ENCODE measurements around the gene FBXL12. TPM values are rescaled to one million over a fixed set of nuclear protein-coding genes. Genes with fewer than 3 reads are reported as not detected.
"Not testable (repeated sequence)": the region's sequence is repeated elsewhere in the genome, so short reads cannot be mapped to it uniquely, and the experiment has no call there.

Gene FBXL12
- total and polyA plus RNA-seq, 2 experiments from 2014 or later, result 23.5 to 25.4 TPM

DNA sequence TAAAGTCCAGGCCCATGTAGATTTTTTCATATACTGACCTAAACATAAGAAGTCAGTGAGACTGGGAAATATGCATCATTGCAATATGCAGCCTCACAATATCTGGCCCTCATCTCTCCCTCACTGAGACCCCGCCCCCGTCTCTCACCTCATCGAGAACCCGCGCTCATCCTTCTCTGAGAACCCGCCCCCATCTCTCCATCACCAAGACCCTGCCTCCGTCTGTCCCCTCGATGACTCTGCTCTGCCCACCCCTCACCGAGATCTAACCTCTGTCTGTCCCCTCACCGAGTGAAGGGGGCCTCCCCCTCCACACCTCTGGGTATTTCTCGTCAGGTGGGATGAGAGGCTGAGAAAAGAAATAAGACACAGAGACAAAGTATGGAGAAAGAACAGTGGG, 29.8 kb downstream of the FBXL12 start (continued):
- TF ChIP-seq, protein P1, sequence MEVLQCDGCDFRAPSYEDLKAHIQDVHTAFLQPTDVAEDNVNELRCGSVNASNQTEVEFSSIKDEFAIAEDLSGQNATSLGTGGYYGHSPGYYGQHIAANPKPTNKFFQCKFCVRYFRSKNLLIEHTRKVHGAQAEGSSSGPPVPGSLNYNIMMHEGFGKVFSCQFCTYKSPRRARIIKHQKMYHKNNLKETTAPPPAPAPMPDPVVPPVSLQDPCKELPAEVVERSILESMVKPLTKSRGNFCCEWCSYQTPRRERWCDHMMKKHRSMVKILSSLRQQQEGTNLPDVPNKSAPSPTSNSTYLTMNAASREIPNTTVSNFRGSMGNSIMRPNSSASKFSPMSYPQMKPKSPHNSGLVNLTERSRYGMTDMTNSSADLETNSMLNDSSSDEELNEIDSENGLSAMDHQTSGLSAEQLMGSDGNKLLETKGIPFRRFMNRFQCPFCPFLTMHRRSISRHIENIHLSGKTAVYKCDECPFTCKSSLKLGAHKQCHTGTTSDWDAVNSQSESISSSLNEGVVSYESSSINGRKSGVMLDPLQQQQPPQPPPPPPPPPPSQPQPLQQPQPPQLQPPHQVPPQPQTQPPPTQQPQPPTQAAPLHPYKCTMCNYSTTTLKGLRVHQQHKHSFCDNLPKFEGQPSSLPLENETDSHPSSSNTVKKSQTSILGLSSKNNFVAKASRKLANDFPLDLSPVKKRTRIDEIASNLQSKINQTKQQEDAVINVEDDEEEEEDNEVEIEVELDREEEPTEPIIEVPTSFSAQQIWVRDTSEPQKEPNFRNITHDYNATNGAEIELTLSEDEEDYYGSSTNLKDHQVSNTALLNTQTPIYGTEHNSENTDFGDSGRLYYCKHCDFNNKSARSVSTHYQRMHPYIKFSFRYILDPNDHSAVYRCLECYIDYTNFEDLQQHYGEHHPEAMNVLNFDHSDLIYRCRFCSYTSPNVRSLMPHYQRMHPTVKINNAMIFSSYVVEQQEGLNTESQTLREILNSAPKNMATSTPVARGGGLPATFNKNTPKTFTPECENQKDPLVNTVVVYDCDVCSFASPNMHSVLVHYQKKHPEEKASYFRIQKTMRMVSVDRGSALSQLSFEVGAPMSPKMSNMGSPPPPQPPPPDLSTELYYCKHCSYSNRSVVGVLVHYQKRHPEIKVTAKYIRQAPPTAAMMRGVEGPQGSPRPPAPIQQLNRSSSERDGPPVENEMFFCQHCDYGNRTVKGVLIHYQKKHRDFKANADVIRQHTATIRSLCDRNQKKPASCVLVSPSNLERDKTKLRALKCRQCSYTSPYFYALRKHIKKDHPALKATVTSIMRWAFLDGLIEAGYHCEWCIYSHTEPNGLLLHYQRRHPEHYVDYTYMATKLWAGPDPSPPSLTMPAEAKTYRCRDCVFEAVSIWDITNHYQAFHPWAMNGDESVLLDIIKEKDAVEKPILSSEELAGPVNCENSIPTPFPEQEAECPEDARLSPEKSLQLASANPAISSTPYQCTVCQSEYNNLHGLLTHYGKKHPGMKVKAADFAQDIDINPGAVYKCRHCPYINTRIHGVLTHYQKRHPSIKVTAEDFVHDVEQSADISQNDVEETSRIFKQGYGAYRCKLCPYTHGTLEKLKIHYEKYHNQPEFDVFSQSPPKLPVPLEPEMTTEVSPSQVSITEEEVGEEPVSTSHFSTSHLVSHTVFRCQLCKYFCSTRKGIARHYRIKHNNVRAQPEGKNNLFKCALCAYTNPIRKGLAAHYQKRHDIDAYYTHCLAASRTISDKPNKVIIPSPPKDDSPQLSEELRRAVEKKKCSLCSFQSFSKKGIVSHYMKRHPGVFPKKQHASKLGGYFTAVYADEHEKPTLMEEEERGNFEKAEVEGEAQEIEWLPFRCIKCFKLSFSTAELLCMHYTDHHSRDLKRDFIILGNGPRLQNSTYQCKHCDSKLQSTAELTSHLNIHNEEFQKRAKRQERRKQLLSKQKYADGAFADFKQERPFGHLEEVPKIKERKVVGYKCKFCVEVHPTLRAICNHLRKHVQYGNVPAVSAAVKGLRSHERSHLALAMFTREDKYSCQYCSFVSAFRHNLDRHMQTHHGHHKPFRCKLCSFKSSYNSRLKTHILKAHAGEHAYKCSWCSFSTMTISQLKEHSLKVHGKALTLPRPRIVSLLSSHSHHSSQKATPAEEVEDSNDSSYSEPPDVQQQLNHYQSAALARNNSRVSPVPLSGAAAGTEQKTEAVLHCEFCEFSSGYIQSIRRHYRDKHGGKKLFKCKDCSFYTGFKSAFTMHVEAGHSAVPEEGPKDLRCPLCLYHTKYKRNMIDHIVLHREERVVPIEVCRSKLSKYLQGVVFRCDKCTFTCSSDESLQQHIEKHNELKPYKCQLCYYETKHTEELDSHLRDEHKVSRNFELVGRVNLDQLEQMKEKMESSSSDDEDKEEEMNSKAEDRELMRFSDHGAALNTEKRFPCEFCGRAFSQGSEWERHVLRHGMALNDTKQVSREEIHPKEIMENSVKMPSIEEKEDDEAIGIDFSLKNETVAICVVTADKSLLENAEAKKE (CRISPR knock-in tag; IDR thresholded peaks at IDR 0.05), result no peak
- TF ChIP-seq JUNB (IDR thresholded peaks at IDR 0.05; ENCODE audit: unreplicated experiment) (no peak), ZNF331 (CRISPR knock-in tag; IDR thresholded peaks at IDR 0.05; ENCODE audit: low read depth) (no peak), REST (IDR thresholded peaks at IDR 0.05; ENCODE audit: unreplicated experiment) (no peak), ETS1 (IDR thresholded peaks at IDR 0.05) (no peak)

GRCh38 chr19:9788604-9789003, 30.3 kb downstream of the FBXL12 start:
- Histone ChIP-seq H3K79me2 (replicated peaks; ENCODE audit: insufficient read depth) (peaks cover 17% of the 10 kb centered on the region), H3F3A (replicated peaks; ENCODE audit: low read depth) (peaks cover 34% of the 10 kb centered on the region), H3K4me1 (ENCODE audit: insufficient read depth) (peaks cover 53% of the 10 kb centered on the region)
- H2AFZ ChIP-seq; H3K27ac ChIP-seq (ENCODE audit: low read depth); ATAC-seq; H3K4me3 ChIP-seq; H3K27me3 ChIP-seq (ENCODE audit: insufficient read depth); H3K9me2 ChIP-seq (ENCODE audit: insufficient read depth); H4K20me1 ChIP-seq (replicated peaks; ENCODE audit: insufficient read depth); H3K36me3 ChIP-seq (ENCODE audit: insufficient read depth); H3K4me2 ChIP-seq; H3K4me3 Mint-ChIP-seq; H3K27ac Mint-ChIP-seq; DNase-seq (ENCODE audit: low spot score): not testable (repeated sequence)
- H3K36me3 Mint-ChIP-seq (ENCODE audit: low read depth), result peaks cover 15% of the 10 kb centered on the region
- H3K4me1 Mint-ChIP-seq, result peaks cover 50% of the 10 kb centered on the region
- peaks cover 19% of the 10 kb centered on the region for H3K27me3 Mint-ChIP-seq (ENCODE audit: insufficient read depth, low read depth, poor library complexity)
- H3K9me3 Mint-ChIP-seq, result peaks cover 10% of the 10 kb centered on the region

Data from GM23338 (cell line).